Neural progenitor cell (in vitro differentiated cells): ENCODE results near the gene PKD2L2. TPM values are rescaled to one million over a fixed set of nuclear protein-coding genes. Genes with fewer than 3 reads are reported as not detected.
A peak's percentile ranks its signal among the peaks of the same experiment; 100 is the strongest.

Experiments
- DNase-seq: peaks from one replicate; pipeline ENCODE4 v3.0.0-alpha.2; 2016; ENCODE audit warnings: low spot score
- H2AFZ ChIP-seq: fragments of 200-600 bp; sonication (generic); replicated peaks from 2 replicates; pipeline ENCODE4 v1.6.1; 2016; ENCODE audit warnings: antibody characterized with exemption
- H3F3A ChIP-seq: fragments of 200-600 bp; sonication (generic); 2 replicates; pipeline ENCODE4 v1.6.1; 2016; ENCODE audit warnings: antibody characterized with exemption, low read depth
- H3K27ac ChIP-seq: fragments of 200-600 bp; sonication (generic); 2 replicates; pipeline ENCODE4 v1.5.1; 2016; ENCODE audit warnings: mild to moderate bottlenecking
- H3K27me3 ChIP-seq: fragments of 200-600 bp; sonication (generic); 2 replicates; pipeline ENCODE4 v1.6.1; 2016; ENCODE audit warnings: mild to moderate bottlenecking, moderate library complexity
- H3K36me3 ChIP-seq: fragments of 200-600 bp; sonication (generic); 2 replicates; pipeline ENCODE4 v1.5.1; 2016
- H3K4me1 ChIP-seq: fragments of 200-600 bp; sonication (generic); 2 replicates; pipeline ENCODE4 v1.6.1; 2016; ENCODE audit warnings: mixed run types
- H3K4me2 ChIP-seq: fragments of 200-600 bp; sonication (generic); 2 replicates; pipeline ENCODE4 v1.6.1; 2016
- H3K4me3 ChIP-seq: fragments of 200-600 bp; sonication (generic); 2 replicates; pipeline ENCODE4 v1.5.1; 2016
- H3K79me2 ChIP-seq: fragments of 200-600 bp; sonication (generic); 2 replicates; pipeline ENCODE4 v1.6.1; 2016; ENCODE audit warnings: low read depth
- H3K9ac ChIP-seq: fragments of 200-600 bp; sonication (generic); 2 replicates; pipeline ENCODE4 v1.6.1; 2016
- H3K9me3 ChIP-seq: fragments of 200-600 bp; sonication (generic); 2 replicates; pipeline ENCODE4 v1.5.1; 2016; ENCODE audit warnings: low read depth
- H4K20me1 ChIP-seq: fragments of 200-600 bp; sonication (generic); 2 replicates; pipeline ENCODE4 v1.6.1; 2016; ENCODE audit warnings: low read depth
- H3K27ac Mint-ChIP-seq: 3 replicates; pipeline ENCODE4 v1.8.0; 2021; ENCODE audit warnings: mixed read lengths
- H3K27me3 Mint-ChIP-seq: 2 replicates; pipeline ENCODE4 v1.8.0; 2022; ENCODE audit warnings: low read depth, mild to moderate bottlenecking, inconsistent platforms, moderate library complexity, mixed read lengths; ENCODE audit not compliant: insufficient read depth
- H3K36me3 Mint-ChIP-seq: 3 replicates; pipeline ENCODE4 v1.8.0; 2021; ENCODE audit warnings: mixed read lengths
- H3K4me1 Mint-ChIP-seq: 3 replicates; pipeline ENCODE4 v1.8.0; 2021; ENCODE audit warnings: mixed read lengths
- H3K4me3 Mint-ChIP-seq: 3 replicates; pipeline ENCODE4 v1.8.0; 2021; ENCODE audit warnings: mild to moderate bottlenecking, moderate library complexity, mixed read lengths
- H3K9me3 Mint-ChIP-seq: 3 replicates; pipeline ENCODE4 v1.8.0; 2020; ENCODE audit warnings: mixed read lengths
- EZH2 ChIP-seq: fragments of 200-600 bp; sonication (generic); IDR thresholded peaks from 2 replicates; pipeline ENCODE4 v1.6.1; 2017; ENCODE audit warnings: antibody characterized with exemption, mild to moderate bottlenecking, moderate library complexity
- EZH2phosphoT487 ChIP-seq: fragments of 200-600 bp; sonication (generic); IDR thresholded peaks from 2 replicates; pipeline ENCODE4 v1.6.1; 2017; ENCODE audit warnings: antibody characterized with exemption
- total RNA-seq: library from RNA; depleted of rRNA; stranded (reverse); fragments of >200 nt; gene quantifications from 2 replicates; pipeline ENCODE4 v1.2.3, GENCODE V29; 2015; ENCODE audit warnings: low replicate concordance
- TF ChIP-seq, protein P1 (sequence below): fragments of 200-600 bp; sonication (generic); IDR thresholded peaks from 2 replicates; pipeline ENCODE4 v1.5.1; 2017; ENCODE audit warnings: antibody characterized with exemption, mild to moderate bottlenecking

PKD2L2 gene
- total RNA-seq, 1 donor from 2014 or later, result not detected

- H3K36me3 Mint-ChIP-seq, result no peaks in the 10 kb centered on the region
- Histone ChIP-seq H3K36me3 (no peaks in the 10 kb centered on the region), H3K9me3 (no peaks in the 10 kb centered on the region), H4K20me1 (no peaks in the 10 kb centered on the region), H3K27ac (no peak overlapping the region), H3K4me1 (peaks cover 11% of the 10 kb centered on the region), H3K4me2 (no peak overlapping the region), H3K4me3 (no peak overlapping the region), H3K9ac (no peak overlapping the region), H2AFZ (peak overlapping the region; percentile 20), H3K27me3 (no peaks in the 10 kb centered on the region), H3F3A (no peaks in the 10 kb centered on the region), H3K79me2 (no peaks in the 10 kb centered on the region)
- peaks cover 33% of the 10 kb centered on the region for H3K4me1 Mint-ChIP-seq
- no peaks in the 10 kb centered on the region for H3K27me3 Mint-ChIP-seq
- H3K4me3 Mint-ChIP-seq, result no peak overlapping the region
- no peak for TF ChIP-seq EZH2phosphoT487
- TF ChIP-seq, protein P1, sequence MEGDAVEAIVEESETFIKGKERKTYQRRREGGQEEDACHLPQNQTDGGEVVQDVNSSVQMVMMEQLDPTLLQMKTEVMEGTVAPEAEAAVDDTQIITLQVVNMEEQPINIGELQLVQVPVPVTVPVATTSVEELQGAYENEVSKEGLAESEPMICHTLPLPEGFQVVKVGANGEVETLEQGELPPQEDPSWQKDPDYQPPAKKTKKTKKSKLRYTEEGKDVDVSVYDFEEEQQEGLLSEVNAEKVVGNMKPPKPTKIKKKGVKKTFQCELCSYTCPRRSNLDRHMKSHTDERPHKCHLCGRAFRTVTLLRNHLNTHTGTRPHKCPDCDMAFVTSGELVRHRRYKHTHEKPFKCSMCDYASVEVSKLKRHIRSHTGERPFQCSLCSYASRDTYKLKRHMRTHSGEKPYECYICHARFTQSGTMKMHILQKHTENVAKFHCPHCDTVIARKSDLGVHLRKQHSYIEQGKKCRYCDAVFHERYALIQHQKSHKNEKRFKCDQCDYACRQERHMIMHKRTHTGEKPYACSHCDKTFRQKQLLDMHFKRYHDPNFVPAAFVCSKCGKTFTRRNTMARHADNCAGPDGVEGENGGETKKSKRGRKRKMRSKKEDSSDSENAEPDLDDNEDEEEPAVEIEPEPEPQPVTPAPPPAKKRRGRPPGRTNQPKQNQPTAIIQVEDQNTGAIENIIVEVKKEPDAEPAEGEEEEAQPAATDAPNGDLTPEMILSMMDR, result no peak
- TF ChIP-seq EZH2, result no peak
- H3K9me3 Mint-ChIP-seq, result no peaks in the 10 kb centered on the region
- no peak for DNase-seq
- H3K27ac Mint-ChIP-seq, result peak overlapping the region; percentile 85
These were observed 18.5 kb upstream of the PKD2L2 start for GRCh38 chr5:137870647-137871339.

- Histone ChIP-seq H3K27ac (no peak overlapping the region), H2AFZ (no peak overlapping the region), H3K9ac (no peak overlapping the region), H4K20me1 (no peaks in the 10 kb centered on the region), H3K4me3 (no peak overlapping the region), H3K9me3 (no peaks in the 10 kb centered on the region), H3K79me2 (no peaks in the 10 kb centered on the region), H3F3A (no peaks in the 10 kb centered on the region), H3K36me3 (no peaks in the 10 kb centered on the region), H3K4me2 (no peak overlapping the region), H3K27me3 (no peaks in the 10 kb centered on the region), H3K4me1 (peaks cover 11% of the 10 kb centered on the region)
- Mint-ChIP-seq H3K9me3 (no peaks in the 10 kb centered on the region), H3K4me1 (peaks cover 33% of the 10 kb centered on the region), H3K36me3 (no peaks in the 10 kb centered on the region), H3K27me3 (no peaks in the 10 kb centered on the region), H3K27ac (peak overlapping the region; percentile 78), H3K4me3 (no peak overlapping the region)
- no peak for DNase-seq
- no peak for TF ChIP-seq EZH2phosphoT487
- TF ChIP-seq, protein P1, result no peak
- TF ChIP-seq EZH2, result no peak
These were observed 17.7 kb upstream of the PKD2L2 start for GRCh38 chr5:137871571-137871970.

DNA sequence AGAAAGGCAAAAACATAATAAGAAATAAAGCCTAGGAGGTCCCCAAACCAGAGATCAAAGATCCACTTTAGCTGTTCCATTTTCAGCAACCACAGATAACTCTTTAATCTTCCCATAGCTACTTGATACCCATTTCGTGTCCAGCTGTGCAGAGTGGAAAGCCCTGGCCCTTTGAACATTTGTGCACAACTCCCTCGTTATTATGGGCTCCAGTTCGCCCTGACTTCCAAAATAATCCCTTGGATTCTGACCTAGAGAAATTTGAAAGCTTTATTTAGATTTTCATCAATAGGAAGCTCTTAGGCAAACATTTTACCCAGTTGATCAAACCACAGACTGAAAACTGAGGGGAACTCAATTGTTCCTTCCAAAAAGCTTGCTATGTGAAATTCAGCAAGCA lies 16.8 kb upstream of the PKD2L2 start:
- H3K4me3 Mint-ChIP-seq, result no peak overlapping the region
- peaks cover 35% of the 10 kb centered on the region for H3K4me1 Mint-ChIP-seq
- H3K27ac ChIP-seq, result no peak overlapping the region
- H3K9ac ChIP-seq, result no peak overlapping the region
- peak overlapping the region; percentile 26 for H2AFZ ChIP-seq
- no peaks in the 10 kb centered on the region for H3K36me3 Mint-ChIP-seq
- H3K27me3 ChIP-seq, result no peaks in the 10 kb centered on the region
- no peaks in the 10 kb centered on the region for H3K27me3 Mint-ChIP-seq
- H3K9me3 ChIP-seq, result no peaks in the 10 kb centered on the region
- DNase-seq, result peak; percentile 14
- H3K4me3 ChIP-seq, result no peak overlapping the region
- H3K27ac Mint-ChIP-seq, result peak overlapping the region; percentile 33
- no peaks in the 10 kb centered on the region for H3K36me3 ChIP-seq
- H3K9me3 Mint-ChIP-seq, result no peaks in the 10 kb centered on the region
- no peak overlapping the region for H3K4me2 ChIP-seq
- TF ChIP-seq EZH2, result no peak
- no peak for TF ChIP-seq EZH2phosphoT487
- TF ChIP-seq, protein P1, result no peak
- no peaks in the 10 kb centered on the region for H4K20me1 ChIP-seq
- no peaks in the 10 kb centered on the region for H3F3A ChIP-seq
- H3K4me1 ChIP-seq, result peaks cover 11% of the 10 kb centered on the region
- H3K79me2 ChIP-seq, result no peaks in the 10 kb centered on the region
